ENCODE data around the gene SLC20A1.
A peak's percentile ranks its signal among the peaks of the same experiment; 100 is the strongest.
"Not testable (repeated sequence)": the region's sequence is repeated elsewhere in the genome, so short reads cannot be mapped to it uniquely, and the experiment has no call there.

Gene SLC20A1

DNA sequence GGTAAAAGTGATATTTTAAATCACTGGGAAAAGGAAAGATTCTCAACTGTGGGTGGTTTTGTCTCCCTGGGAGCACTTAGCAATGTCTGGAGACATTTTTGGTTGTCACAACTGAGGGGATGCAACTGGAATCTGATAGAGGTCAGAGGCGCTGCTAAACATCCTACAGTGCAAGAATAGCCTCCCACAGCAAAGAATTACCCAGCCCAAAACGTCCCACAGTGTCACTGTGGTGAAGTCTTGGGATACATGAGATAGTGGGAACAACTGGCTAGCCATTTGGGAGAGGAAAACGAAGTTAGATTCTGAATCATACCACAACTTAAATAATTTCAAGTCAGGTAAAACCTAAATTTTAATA lies 38.7 kb downstream of the SLC20A1 start:
- no peak for DNase-seq

DNA sequence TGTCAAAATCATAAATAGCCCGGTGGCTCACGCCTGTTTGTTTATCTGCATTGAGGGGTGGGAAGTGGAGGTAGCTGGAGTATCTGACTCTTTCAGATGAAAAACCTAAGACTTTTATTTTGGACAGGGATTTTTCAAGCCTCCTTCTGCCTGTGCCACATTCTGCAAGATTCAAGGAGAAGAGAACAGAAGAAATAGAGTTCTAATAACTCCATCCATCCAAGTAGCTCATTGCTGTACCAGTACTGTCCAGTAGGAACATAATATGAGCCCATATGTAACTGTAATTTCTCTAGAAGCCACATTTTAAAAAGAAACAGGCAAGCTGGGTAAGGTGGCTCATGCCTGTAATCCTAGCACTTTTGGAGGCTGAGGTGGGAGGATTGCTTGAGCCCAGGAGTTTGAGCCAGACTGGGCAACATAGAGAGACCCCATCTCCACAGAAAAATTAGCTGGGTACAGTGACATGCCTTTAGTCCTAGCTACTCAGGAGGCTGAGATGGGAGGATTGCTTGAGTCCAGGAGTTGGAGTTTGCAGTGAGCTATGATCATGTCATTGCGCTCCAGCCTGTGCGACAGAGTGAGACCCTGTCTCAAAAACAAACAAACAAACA lies 39.6 kb downstream of the SLC20A1 start:
- no peak for DNase-seq

DNA sequence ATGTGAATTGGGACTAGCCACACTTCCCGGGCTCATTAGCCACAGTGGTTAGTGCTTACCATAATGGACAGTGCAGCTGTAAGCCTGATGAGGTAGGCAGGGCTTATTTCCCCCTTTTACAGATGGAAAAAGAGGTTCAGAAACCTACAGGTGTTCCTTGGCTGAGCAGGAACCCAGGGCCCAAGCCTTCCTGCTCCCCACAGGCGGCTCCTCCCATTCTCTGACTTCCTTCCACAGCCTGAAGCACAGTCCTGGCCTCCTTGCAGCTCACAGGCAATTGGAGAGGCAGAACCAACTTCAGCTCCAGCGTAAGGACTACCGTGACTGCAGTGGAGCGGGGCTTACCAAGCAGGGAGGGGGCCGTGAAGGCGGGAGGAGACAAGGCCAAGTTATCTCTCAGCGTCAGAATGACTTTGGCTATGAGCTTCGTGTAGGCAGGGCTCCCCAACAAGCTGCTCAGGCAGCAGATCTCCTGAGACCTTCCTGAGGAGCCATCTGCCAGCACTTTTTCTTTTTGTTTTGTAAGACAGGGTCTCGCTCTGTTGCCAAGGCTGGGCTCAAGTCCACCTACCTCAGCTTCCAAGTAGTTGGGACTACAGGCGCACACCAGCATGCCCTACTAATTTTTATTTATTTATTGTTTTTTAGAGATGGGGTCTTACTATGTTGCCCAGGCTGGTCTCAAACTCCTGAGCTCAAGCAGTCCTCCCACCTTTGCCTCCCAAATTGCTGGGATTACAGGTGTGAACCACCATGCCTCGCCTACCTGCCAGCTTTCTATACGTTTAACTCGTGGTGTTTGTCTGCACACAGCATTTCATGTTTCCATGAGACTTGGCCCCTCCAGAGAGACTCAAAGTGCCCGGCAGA lies 40.8 kb downstream of the SLC20A1 start:
- DNase-seq = no peak

DNA sequence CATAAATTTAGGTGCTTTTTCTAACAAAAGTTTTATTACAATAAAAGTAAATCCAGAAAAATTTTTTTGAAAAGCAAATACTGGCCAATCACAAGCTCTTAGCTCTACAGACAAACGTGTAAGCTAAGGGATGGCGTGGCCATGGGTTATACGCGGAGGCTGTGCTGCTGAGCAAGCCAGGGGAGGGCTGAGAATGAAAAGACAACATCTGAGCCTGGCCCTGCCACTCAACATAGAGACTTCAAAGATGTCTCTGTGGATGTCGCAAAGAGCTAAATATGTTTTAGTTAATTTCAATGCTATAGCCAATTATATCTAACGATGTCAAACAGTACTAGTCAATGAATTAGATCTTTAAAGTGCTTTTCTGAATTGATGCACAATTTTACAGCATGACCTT lies 41.8 kb downstream of the SLC20A1 start:
- DNase-seq = no peak

DNA sequence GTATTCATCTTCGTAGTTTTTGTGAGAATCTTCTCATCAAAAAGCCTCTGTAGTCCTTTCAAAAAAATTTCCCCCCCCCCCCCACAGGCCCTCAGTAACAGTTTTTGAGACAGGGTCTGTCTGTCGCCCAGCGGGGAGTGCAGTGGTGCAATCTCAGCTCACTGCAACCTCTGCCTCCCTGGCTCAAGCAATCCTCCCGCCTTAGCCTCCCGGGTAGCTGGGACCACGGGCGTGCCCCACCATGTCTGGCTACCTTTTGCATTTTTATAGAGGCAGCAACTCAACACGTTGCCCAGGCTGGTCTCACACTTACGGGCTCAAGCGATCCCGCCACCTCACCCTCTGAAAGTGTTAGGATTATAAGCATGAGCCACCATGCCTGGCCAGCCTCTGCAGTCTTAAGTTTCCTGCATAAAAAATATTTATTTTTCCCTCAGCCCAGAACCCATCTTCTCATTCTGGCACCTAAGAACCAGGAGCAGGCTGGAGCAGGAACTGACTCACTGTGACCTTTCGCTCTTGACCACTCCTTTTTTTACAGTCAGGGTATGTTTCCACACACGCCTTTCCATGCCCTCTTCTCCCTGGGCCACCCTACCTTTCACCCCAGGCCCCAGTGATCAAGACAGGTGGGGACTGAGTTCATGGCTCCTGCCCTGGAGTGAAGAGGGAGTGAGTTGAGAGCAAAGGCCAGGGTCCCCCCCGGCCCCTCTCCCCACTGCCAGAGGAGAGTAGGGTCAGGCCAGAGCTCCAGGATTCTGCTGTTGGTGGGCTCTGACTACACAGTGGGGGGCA lies 42.5 kb downstream of the SLC20A1 start:
- no peak for DNase-seq

DNA sequence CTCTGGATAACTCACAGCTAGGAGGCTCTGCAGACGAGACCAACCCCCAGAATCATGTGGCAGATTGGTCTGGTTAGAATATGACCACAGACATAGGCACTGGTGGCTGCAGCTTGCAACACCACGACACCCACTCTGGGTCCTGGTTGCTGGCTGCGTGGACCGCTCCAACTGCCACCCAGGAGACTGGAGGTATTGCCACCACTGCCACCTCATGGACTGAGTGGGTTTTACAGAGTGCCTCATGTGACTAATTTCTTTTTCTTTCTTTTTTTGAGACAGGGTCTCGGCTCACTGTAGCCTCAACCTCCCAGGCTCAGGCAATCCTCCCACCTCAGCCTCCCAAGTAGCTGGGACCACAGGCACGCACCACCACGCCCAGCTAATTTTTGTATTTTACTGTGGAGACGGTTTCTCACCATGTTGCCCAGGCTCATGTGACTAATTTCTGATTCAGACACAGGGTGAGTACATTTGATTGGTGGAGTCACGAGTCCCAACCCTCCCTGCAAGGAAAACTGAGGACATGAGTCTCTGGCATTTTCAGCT lies 45.2 kb downstream of the SLC20A1 start:
- DNase-seq = peak; percentile 1

DNA sequence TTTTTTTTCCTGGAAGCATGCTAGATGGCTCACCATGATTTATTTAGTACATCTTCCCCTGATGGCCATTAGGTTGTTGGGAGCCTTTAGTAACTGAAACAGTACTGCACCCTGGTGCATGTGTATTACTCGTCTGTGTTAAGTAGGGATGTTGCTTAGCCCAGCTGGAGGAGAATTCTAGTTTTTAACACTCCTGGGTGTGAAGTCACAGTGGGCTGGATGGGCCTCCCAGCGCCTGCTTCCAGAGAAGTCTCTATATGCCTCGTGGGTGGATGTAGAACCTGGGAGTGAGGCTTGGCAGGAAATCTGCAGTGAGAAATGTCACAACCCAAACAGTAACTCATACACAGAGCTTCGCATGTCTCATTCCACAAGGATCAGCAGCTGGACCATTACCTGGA lies 46.1 kb downstream of the SLC20A1 start:
- DNase-seq = no peak

DNA sequence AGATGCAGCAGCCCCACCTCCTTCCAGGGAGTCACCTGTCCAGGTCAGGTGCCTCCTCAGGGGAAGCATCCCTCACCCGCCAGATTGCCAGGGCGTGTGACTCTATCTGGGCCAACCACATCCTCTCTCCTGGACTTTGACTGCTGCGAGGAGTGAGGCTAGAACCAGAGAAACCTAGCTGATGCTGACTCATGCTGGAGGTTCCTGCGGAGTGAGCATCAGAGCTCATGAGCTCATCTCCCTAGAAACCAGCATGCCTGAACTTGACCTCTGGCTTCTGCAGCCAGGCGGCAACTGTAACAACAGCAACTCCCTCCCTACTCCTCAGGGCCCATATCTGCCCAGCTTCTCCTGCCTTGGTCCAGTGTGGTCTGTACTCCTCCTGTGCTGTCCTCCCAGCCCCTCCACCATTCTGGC lies 46.8 kb downstream of the SLC20A1 start:
- peak; percentile 21 for DNase-seq

DNA sequence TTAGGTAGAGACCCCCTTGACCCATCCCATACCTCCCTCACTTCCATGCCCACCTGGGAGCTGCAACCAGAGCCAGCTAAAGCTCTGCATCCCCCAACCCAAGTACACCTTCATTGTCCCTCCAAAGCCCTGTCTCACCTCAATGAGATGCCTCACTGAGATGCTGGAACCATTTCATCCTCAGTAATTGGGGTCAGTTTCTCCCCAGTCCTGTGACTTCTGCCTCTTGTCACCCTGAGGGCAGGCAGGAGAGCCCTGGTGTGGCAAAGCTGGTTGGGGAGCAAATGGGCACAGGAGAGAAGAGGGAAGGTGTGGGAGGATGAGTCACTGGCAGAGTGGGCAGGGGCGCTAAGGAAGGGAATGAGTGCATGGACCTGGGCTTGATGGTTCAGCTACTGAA lies 47.2 kb downstream of the SLC20A1 start:
- DNase-seq = no peak

DNA sequence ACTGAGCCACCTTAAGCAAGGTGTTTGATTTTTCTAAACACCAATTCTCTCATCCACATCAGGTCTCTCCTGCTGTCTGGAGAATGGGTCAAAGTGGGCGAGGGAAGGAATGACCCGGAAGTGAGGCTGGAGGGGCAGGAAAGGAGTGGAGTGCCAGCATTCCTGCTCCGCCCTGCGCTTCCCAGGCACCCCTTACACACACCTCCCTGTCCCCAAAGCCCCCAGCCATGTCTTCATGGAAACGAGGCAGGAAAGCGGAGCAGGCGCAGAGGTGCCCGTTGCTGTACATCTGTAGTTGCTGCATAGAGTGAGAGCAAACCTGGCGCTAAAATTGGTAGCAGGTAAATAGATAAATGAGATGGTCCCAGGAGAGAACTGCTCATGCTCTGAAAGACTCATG lies 47.9 kb downstream of the SLC20A1 start:
- no peak for DNase-seq

DNA sequence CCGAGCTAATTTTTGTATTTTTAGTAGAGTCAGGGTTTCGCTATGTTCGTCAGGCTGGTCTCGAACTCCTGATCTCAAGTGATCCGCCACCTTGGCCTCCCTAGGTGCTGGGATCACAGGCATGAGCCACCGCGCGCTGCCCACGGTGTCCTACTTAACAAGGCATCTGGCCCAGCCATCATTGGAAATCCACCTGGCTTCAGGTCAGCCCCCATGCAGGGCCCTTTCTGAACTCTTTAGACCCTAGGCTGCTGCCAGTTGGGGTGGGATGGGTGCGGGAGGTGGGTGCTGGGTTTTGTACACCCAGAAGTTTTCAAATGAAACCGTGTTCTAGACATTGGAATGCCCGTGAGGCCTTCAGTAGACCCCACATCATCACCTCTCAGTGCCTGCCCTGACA lies 48.4 kb downstream of the SLC20A1 start:
- DNase-seq = no peak

DNA sequence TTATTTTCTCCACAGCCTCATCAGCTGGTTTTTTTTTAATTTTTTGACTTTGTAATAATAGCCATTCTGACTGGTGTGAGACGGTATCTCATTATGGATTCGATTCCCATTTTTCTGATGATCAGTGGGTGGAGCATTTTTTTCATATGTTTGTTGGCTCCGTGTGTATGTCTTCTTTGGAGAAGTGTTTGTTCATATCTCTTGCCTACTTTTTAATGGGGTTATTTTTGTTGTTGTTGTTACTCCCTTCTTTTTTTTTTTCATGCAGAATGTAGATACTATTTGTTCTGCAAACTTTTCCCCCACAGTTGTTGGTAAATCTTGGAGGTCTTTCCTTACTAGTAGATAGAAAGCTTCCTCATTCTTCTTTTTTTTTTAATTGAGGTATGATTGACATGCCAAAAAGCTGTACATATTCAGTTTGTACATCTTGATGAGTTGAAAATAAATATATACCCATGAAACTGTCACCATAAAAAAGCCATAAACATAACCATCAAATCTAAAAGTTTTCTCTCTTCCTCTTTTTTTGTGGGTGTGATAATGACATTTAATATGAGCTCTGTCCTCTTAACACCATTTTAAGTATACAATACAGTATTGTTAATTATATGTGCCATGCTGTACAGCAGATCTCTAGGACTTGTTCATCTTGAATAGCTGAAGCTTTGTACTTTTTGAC lies 53.2 kb downstream of the SLC20A1 start:
- DNase-seq = no peak

DNA sequence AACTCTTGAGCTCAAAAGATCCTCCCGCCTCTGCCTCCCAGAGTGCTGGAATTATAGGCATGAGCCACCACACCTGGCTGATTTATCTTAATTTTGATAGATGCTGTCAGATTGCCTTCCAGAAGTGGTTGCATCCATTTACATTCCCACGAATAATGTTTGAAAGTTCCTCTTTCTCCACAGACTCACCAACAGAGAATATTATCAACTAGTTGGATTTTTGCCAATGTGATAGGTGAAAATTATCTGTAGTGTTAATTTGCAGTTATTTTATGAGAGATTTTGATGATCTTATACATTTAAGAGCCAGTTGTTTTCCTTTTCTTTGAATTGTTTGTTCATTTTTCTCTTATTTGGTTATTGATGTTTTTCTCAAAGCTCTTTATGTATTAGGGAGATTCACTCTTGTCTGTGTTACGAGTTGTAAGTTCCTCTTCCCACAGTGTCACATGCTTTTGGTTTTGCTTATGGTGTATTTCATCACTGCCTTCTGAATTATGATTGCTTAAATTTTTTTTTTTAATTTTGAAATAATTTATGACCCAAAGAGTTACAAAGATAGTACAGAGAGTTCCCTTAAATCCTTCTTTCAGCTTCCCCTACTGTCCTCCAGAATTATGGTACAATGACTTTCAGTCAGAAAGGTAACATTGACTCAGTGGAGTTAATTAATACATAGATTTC lies 54.4 kb downstream of the SLC20A1 start:
- DNase-seq = no peak

DNA sequence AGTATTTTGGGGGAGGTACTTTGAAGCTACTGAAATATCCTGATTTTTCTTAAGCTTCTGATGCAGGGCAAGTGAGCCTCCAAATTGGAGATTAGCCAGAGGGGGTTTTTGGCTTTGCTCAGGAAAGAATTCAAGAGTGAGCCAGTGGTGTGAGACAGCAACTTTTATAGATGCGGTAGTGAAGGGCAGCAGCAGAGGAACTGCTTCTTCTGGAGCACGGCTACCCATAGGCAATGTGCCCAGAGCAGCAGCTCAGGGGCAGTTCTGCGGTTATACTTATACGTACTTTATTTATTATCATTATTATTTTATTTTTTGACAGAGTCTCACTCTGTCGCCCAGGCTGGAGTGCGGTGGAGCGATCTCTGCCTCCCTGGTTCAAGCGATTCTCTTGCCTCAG lies 55.3 kb downstream of the SLC20A1 start:
- DNase-seq = no peak

DNA sequence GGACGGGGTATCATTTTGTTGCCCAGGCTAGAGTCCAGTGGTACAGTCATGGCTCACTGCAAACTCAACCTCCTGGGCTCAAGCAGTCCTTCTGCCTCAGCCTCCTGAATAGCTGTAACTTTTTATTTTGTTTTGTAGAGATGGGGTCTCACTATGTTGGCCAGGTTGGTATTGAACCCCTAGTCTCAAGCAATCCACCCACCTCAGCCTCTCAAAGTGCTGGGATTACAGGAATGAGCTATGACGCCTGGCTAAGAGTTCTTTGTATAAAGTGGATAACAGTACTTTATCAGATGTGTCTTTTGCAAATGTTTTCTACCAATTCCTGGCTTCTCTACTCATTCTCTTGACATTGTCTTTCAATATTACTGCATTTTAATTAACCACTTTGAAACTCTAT lies 57.9 kb downstream of the SLC20A1 start:
- DNase-seq = no peak

DNA sequence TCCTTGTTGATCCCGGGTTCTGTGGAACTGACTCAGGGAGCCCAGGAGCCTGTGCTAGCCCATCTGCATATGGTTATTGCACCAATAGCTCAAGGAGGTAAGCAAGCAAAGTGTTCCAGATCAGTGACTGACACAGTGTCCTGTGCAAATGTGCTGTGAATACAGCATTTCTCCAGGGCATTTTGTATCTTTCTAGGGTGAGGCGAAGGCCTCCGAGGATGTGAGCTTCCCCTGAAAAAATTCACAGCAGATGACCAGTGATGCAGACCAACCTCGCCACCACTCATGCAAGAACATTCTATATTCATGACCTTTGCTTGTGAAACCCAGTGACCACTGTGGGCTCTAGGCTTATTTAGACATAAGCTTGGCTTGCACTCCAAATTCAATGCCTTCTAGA lies 59.8 kb downstream of the SLC20A1 start:
- no peak for DNase-seq

DNA sequence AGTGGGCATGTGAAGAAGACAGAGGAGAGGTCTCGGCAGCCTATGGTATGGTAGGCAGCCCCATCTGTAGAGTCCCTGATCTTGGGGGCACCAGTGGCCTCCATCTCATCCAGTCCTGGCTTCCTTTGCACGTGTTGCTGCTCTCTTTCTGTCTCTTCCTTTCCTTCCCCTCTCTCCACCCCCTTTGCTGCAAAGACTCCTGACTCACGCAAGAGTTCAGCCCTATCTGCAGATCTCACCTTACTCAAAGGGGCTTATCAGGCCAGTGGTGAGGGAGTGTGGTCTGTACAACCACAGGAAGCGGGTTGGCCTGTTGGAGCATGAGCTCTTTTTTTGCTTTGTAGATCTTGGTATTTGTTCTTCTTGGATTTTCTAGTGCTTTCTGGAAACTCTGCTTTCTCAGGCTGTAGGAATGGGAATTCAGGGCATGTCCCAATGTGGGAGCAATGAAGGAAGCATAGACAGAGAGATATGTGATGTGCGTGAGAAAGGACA lies 60.5 kb downstream of the SLC20A1 start:
- no peak for DNase-seq

DNA sequence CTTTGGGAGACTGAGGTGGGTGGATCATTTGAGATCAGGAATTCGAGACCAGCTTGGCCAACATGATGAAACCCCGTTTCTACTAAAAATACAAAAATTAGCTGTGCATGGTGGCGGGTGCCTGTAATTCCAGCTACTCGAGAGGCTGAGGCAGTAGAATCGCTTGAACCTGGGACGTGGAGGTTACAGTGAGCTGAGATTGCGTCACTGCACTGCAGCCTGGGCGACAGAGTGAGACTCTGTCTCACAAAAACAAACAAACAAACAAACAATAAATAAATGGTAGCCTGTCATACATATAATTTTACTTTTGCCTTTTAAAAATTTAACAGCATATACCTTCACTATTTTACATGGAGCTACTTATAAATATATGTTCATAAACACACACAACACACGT lies 61.2 kb downstream of the SLC20A1 start:
- DNase-seq = not testable (repeated sequence)

DNA sequence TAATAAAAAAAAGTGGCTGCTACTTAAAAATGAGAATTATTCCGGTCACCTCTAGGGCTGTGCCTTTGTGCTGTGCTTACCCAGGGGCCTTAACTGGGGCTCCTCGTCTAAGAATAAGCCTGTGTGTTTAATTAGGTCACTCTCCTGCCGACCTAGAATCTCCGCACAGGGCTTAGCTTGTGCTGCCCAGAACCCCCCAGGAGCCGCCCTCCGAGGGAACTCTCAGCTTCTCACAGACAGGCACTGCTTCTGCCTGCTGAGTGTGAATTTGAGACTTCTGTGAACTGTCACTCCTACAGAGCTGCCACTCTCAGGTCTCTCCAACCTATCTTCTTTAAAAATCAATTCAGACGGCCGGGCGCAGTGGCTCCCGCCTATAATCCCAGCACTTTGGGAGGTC lies 63.2 kb downstream of the SLC20A1 start:
- DNase-seq = no peak

DNA sequence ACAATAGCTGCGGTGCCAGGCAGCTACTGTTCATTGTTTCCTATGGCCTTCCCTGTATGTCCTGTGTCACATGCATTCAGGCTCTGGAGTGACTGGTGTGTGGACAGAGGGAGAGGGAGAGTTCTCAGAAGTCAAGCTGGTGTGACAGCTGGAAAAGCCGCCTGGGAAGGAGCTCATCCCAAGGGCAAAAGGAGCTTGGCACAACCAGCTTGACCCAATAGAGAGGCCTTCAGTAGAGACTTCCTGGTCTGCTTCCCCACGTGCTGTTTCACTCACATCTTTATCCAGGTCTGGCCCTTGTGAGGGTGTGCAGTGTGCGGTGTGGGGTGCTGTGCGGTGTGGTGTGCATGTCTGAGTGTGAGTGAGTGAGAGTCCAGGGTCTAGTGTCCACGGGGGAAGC lies 64.0 kb downstream of the SLC20A1 start:
- DNase-seq = no peak

DNA sequence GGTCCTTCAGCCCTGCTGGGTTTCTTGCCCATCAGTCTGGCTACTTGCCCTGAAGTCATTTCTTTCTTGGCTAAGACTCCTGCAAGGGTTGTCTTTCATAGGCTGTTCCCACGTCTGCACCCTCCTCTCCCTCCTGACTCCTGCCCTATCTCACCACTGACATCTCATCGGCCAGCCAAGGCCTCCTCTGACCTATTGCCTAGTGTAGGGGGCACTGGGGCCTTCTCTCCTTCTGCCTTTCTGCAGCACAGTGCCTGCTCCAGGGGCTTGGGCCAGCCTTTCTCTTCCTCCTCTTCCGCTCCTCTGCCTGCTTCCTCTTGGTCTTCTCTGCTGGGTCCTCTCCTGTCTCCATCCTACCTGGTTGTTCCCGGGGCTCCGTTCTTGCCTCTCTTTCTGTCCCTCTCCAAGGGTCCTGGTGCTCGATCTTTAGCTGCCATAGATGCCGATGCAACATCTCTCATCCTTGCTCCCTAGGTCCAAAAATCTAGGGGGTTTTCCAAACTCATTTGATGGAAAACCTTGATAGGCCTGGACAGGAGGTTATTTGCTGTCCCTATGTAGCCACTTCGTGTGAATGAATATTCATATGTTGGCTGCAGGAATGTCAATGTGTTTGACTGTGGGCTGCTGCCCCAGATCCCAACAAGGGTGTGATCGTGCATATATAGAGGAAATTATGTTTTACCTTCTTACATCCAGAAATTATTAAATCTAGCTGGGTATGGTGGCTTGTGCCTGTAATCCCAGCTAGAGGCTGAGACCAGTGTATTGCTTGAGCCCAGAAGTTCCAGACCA lies 65.4 kb downstream of the SLC20A1 start:
- no peak for DNase-seq
